Measurements from ENCODE around the gene SH3RF1. TPM values are rescaled to one million over a fixed set of nuclear protein-coding genes. Genes with fewer than 3 reads are reported as not detected.

The SH3RF1 gene
- total RNA-seq, 1 donor from 2014 or later: 20.4 TPM

DNA sequence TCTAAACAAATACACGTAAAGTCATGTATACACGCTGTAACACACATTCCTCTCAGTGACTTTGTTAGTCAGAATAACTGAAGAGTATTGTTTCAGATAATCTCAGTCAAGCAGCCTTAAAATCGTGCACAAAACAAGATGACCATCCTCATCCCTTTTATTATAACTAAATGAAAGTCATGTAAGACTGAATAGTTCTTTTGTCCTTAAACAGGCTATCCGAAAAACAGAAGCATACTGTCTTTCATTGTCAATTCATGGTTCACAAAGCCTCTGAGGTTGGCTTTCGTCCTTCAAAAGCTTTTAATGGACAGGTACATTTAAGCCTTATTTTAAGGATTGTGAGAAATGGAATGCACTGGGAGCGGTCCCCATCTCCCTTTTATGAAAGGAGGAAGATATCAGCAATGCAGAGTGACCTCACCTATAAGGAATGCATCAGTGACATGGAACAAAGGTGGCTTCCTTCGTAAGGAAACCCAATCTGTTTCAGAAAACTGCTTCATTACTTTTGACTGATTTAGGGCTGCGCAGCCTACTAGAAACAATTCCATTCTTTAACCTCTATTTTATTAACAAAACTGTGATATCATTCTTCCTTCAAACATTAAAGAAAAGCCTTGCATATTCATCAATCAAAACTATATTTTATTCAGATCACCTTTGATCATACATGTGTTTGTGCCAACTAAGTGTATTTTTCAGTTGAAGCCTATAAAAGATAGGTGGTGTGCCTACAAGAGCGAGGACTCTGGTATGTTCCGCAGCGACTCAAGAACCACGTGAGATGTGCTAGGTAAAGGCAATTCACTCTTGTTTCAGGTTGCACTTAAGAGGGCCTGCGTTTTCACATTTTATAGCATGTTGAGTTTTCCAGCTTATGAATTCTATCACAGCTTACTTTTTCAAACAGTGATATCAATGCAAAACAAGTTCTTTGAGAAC, 19.2 kb downstream of the SH3RF1 start:
- no peak for DNase-seq

DNA sequence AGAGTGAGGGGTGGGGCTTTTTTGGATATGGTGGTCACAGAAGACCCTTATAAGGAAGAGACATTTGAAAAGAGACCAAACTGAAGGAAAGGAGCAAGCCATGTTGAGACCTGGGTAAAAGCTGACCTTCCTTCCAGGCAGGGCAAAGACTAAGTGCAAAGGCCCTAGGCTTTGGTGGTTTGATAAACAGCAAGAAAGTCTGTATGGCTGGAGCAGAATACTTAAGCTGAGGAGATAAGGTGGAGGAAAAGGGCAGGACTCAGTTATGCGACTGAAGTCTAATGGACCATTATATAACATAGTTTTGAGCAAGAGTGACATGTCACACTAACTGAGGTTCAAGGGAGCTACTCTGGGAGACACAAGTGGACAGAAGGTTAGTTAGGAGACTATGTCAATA, 20.0 kb downstream of the SH3RF1 start:
- DNase-seq: no peak

DNA sequence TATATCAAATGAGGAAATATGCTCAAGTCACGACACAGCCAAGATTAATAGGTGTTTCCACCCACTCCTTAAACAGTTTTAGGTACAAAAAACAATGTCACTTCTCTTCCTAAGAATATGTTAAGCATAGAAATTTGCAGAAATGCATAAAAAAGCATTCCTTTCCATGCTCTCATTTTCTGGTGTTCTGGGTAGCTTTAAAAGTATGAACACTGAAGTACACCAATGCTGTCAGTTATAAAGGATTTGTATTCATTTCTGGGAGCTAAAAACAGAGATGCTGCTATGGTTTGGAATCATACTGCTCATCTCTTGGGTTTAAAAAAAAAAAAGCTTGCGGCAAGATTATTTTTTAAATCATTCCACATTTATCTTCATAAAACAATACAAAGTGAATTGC, 20.8 kb downstream of the SH3RF1 start:
- no peak for DNase-seq

DNA sequence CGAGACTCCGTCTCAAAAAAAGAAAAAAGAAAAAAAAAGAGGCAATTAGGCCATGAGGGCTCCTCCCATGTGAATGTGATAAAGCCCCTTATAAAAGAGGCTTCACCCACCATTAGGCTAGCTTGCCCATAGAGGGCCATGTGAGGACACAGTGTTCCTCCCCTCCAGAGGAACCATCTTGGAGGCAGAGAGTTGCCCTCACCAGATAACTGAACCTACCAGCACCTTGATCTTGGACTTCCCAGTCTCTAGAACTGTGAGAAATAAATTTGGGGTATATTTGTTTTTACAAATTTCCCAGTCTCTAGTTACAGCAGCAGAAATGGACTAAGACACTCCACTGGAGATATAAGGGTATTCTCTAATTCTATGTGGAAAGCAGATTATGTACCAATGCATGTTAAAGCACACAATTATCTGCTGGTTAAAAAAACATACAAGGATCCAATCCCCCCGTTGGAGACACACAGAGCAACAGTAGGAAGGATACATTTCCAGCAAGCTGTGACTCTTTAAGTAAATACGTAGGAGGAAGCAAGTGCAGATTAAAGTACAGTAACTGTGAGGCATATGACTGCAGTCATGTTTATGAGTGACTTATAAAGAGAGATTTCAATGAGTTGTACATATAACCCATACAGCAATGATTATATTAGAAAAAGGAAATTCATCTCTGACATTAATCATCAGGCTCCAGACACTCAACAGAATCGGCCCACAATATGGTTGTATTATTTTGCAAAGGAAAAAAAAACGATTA, 21.4 kb downstream of the SH3RF1 start:
- no peak for DNase-seq

DNA sequence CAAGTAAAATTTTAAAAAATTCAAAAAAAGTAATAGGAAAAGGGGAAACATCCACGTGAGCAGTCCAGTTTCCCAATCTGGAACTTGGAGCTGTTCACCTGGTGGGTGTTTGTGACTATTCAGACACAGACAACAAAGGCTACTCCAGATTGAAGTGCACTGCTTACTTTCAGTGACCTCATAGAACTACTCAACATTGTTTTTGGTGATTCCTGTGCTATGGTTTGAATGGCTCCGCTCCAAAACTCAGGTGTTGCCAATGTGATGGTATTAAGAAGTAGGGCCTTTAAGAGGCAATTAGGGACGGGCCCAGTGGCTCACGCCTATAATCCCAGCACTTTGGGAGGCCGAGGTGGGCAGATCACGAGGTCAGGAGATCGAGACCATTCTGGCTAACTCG, 22.1 kb downstream of the SH3RF1 start:
- no peak for DNase-seq

DNA sequence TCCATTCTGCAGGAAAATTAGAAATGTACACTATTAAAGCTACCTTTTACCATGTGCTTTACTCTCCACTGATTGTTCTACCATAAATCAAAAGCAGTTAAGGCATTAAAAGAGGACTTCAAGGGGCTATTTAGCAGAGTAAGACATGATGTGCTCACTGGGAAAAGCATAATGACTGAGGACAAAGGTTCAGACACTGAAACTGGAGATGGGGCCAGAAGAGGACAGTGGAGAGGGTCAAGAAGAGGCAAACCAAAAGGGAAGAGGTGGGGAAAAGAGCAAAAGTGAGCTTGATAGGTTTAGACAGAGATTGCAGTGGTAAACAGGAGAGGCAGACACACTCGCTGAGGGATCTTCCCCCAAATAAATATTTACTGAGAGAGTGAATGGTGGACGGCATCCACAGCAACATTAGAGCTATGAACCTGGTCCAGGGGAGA, 23.8 kb downstream of the SH3RF1 start:
- no peak for DNase-seq

DNA sequence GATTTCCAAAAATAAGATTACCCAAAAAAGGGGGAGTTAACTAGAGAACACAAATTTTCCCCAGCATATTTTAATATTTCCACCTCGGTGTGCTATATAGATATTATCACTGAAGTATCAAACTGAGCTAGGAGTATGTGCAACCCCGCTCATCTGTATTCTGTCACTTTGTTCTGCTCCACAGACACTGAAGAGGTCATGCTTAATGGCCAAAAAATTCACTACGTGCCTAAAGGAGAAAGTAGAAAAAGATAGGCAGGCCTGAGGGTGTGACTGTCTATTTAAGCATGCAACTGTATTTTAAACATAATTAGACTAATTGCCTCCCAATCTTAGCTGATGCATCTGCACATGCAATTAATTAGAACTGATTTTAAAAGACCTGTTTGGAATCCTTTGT, 24.5 kb downstream of the SH3RF1 start:
- DNase-seq: no peak

DNA sequence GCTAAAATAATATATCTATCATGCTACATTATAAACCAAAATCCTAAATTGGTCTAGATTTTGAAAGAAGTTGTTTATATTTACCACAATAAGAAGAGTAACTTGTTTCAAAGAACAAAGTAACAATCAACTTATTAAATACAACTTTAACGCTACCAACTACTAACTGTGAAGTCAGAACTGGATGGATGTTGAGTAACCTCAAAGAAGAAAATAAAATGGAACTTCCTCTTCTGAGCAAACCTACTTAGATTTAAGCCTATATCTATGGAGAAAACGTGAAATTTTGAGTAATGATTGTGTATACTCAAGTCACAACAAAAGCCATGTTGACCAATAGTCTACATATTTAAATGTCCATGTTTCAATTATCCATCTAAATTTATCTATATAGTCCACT, 25.7 kb downstream of the SH3RF1 start:
- DNase-seq: no peak

DNA sequence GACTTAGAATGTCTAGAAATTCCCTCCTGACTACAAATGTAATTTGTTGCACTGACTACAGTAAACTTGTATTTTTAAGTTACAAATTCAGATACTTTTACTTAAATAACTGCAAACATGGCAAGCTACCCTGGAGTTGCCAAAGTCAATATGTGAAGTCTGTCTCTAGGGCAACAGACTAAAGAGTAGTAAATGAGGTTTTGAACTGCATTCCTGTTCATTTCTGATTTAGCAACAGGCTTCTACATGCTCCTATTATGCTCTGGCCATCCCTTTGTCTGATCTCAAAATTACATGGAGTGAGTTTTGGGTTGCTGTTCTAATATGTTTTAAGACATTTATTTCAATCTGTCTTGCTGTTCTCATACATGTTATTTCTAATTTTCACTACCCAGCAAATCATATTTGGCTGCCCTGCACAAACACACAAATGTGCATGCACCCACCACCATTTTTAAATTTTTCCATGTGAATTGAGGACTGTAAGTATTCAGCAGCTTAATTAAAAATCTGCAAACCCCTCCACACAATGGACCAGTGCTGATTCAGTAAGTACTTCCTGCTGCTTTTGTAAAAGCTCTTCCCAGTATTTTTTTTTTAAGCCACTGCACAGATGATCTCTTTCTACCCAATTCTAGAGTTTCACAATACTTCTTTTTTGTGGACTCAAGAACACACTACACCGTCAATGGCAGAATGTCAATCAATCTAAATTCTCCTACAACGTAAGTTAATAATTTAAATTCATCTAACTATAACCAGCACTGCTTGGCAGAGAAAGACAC, 26.7 kb downstream of the SH3RF1 start:
- DNase-seq: no peak

DNA sequence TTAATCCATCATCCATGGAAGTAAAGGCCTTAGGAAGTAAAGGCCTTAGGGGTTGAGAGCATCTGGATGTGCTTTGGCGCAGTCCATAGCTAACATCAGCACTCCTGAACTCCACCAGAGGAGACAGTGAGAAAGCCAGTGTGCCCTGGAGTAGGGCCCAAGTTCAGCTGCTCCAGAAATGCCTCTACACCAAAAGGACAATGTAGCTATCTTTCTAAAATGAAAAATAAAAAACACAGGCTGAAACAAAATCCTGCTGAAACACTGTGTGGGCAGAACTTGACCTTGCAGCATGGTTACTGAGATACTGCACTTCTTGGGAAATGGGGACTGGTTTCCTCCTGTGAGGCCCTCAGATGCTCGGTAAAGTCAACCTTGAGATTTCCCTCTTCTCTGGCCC, 29.3 kb downstream of the SH3RF1 start:
- DNase-seq: no peak

DNA sequence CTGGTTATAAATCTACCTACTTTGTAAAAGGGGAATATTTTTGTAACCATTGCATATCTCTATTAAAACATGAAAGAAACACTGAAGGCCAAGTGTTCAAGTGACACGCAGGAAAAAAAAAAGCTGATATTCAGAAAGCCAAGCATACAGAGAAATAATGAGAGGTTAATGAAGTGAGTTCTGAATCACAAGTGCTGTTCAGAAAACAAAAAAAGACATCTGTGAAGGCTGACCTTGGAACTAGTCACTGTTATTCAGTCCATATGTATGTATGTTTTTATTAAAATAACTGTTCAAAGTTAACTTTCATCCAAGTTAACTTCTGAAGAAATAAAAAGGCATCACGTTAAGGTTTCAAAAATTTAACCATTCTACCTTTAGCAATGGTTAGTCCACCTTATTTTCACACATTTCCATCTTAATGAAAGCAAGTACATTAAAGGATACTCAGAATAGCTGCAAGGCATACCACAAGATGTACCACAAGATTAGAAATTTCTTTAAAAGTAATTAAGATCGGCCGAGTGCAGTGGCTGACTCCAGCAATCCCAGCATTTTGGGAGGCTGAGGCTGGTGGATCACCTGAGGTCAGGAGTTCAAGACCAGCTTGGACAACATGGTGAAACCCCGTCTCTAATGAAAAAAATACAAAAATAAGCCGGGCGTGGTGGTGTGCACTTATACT, 31.4 kb downstream of the SH3RF1 start:
- DNase-seq: no peak

DNA sequence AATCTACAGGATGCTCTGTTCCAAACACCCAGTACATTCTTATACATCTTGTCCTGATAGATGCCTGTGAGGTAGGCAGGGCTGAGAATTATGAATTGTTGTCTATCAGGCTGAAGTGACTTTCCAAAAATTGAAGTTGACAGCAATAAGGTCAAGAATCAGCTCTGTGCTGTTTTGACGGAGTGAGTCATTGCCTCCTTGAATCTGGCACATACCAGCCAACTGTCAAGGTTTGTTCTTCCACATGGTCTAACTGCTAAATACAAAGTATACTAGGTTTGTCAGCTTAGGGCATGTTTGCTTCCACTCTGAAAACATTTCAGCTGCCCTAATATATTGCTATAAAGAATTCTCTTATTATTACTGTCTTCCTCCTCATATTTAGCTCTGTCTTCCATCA, 32.3 kb downstream of the SH3RF1 start:
- no peak for DNase-seq

DNA sequence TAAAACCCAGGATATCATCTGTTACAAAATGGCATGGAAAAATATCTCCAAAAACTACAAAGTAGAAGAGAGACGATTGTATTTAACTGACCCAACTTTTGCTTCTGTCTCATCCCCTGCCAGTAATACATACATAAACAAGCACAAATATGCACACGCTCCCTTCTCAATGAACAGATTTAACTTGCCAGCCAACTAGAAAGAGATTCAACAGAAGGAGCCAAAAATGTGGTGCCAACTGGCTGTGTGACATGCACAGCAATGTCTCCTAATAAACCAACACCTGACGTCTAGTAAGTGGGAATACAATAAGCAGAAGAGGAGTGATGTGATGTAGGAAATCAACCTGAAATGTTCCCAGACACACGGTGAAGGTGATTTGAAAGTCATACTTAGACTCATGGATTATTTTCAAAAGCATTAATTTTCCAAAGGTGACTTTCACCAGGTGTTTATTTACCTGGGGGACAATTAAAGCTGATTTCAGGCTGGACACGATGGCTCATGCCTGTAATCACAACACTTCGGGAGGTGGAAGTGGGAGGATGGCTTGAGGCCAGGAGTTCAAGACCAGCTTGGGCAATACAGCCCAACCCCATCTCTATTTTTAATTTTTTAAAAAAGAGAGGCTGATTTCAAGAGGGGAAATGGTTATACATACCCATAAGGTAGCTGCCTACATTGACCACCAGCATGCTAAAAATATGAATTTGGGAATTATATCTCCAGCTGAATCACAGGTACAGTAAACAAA, 33.7 kb downstream of the SH3RF1 start:
- DNase-seq: no peak

DNA sequence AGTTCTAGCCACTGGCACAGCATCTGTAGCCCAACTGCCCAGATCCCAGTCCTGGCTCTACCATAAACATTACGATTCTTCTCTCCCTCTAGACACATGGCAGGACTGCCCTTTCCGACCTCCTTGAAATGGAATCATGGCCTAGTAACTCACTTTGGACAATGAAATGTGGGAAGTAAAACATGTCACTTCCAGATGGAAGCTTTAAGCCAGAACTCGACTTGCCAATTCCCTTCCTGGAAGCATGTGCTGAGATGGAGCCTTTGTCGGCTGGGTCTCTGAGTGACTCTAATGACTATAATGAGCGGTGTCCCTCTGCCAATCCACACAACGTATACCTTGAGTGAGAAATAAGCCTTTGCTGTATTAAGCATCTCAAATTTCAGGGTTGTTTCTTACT, 34.7 kb downstream of the SH3RF1 start:
- no peak for DNase-seq

DNA sequence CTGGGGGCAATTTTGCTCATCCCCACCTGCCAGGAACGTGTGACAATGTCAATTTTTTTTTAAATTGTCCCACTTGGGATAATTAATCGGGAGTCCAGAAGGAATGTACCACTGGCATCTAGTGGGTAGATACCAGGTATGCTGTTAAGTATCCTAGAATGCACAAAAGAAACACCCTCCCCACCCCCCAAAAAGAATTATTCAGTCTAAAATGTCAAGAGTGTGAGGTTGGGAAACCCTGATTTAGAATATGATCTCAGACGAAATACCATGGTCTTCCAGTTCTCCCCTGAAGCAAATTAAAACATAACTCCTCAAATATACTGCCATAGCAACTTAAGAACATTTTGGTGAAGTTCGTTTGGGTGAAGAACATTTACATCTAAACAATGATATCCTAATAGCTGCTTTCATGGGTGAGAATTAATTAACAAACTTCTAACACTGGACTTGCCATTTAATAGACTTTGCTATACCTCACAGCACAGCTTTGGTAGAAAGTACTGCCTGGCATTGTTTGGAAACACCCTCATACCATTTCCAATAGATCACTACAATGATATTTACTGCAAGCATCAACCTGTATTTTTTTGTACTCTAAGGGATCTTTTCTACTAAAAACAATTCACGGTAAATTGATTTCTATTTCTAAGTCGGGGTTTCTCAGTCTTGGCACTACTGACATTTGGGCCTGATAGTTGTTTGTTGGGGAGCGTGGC, 36.5 kb downstream of the SH3RF1 start:
- DNase-seq: no peak

DNA sequence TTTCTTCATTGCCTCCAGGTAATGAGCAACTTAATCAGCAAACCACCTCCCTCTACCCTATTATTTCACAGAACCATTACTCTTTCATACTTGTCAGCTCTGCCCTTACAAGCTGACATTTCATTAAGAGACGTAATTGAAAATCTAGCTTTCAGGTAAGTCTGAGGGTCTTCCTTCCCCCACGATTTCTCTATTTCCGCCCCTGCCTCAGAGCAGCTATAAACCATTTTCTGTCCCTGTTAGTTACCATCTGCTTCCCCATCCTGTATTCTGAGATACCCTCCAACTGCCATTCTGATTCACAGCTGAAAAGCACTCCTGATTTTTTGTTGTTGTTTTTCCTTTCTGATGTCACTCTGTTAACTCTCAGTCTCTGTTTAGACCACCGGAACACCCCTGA, 37.1 kb downstream of the SH3RF1 start:
- no peak for DNase-seq

DNA sequence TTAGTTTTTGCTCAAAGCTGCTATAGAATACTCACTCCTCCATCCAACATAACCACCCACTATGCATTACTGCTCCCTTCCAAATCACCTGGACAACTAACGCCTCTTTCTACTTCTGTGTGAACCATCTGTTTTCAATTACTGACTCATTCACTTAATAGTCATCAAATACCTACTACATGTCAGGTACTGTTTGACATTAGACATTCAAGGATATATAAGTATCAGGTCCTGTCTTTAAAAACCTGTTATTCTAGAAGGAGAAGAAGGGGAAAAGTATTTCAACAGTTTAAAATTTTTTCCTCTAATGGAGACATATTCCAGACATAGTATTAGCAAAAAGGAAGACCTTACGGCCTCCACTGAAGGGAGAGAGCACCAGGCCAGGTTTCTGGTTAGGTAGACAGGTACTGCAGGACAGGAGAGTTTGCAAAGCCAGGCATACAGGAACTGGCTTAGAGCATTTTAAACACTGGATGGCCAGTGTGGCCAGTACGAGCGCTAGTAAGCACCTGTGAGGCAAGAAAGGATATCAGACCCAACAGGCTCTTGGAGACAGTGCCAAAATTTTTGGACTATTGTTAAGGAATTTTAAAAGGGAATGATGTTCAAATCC, 39.0 kb downstream of the SH3RF1 start:
- no peak for DNase-seq

DNA sequence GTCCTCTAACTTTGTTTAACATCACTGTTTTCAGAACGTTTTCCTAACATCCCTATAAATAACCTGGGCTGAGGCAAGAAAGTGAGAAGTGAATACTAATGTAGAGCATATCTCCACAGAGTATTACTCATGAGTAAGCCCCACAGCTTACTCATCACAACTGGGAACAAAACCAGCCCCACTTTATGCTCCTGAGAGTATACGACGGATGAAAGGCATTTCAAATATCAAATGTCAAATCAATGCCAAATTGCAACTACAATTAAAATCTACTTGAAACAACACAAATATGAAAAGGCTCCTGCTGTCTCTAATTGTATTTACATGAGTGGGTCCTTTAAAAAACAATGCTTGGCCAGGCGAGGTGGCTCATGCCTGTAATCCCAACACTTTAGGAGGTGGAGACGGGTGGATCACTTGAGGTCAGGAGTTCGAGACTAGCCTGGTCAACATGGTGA, 41.2 kb downstream of the SH3RF1 start:
- DNase-seq: no peak

DNA sequence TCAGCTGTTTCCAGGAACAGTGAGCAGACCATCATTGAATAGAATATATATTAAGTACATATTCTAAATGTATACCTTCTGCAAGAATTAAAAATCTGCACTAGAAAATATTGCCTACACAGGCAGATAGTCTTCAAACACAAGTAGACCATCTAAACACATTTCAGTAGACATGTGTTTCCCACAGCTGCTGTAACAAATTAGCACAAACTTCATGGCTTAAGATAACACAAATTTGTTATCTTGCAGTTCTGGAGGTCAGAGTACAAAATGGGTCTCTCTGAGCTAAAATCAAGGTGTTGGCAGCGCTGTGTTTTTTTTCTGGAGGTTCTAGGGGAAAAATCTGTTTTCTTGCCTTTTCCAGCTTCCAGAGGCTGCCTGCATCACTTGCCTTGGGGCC, 42.7 kb downstream of the SH3RF1 start:
- no peak for DNase-seq

DNA sequence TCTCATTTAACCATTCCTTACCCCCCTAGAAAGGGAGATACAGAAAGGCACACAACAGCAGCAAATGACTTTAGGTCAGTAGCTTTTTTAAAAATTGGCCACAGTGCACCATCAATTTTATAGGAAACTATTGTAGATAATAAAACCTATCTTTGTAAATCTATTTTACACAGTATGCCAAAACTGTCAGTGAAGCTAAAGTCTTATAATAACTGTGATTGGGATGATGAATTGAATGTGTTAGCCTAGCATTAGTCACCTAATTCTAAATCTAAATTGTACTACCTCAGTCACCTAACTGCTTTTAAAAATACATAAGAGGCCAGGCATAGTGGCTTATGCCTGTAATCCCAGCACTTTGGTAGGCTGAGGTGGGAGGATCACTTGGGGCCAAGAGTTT, 44.2 kb downstream of the SH3RF1 start:
- DNase-seq: no peak
